ENCODE data around the gene LCOR. TPM values are rescaled to one million over a fixed set of nuclear protein-coding genes. Genes with fewer than 3 reads are reported as not detected.
A peak's percentile ranks its signal among the peaks of the same experiment; 100 is the strongest.

Gene LCOR
- total RNA-seq, 1 donor from 2014 or later: 35.3 TPM

DNA sequence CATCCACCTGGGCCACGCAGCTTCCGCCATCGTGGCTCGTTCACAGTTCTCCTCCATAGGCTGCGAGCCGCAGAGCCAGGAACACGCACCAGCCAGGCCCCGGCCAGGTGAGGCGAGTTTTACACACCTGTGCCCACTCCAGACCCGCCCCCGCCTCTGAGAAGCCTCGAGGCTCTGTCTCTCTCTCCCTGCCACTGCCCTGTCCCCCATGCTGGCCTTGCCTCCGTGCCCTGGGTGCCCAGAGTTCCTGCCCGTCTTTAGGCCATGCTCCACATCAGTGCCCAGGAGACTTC, 211.4 kb downstream of the LCOR start:
- no peaks in the 10 kb centered on the region for H3K4me1 ChIP-seq
- Mint-ChIP-seq H3K27ac (no peak overlapping the region), H3K4me3 (no peak overlapping the region), H3K9me3 (no peaks in the 10 kb centered on the region), H3K4me1 (peaks cover 11% of the 10 kb centered on the region), H3K36me3 (no peaks in the 10 kb centered on the region), H3K27me3 (ENCODE audit: insufficient read depth, low read depth) (peaks cover 4% of the 10 kb centered on the region)
- H3K4me2 ChIP-seq: no peak overlapping the region
- no peaks in the 10 kb centered on the region for H4K20me1 ChIP-seq (ENCODE audit: low read depth)
- no peaks in the 10 kb centered on the region for H3F3A ChIP-seq (ENCODE audit: low read depth)
- TF ChIP-seq EZH2phosphoT487 (IDR thresholded peaks at IDR 0.05) (no peak), EZH2 (IDR thresholded peaks at IDR 0.05) (no peak)
- TF ChIP-seq, protein P1, sequence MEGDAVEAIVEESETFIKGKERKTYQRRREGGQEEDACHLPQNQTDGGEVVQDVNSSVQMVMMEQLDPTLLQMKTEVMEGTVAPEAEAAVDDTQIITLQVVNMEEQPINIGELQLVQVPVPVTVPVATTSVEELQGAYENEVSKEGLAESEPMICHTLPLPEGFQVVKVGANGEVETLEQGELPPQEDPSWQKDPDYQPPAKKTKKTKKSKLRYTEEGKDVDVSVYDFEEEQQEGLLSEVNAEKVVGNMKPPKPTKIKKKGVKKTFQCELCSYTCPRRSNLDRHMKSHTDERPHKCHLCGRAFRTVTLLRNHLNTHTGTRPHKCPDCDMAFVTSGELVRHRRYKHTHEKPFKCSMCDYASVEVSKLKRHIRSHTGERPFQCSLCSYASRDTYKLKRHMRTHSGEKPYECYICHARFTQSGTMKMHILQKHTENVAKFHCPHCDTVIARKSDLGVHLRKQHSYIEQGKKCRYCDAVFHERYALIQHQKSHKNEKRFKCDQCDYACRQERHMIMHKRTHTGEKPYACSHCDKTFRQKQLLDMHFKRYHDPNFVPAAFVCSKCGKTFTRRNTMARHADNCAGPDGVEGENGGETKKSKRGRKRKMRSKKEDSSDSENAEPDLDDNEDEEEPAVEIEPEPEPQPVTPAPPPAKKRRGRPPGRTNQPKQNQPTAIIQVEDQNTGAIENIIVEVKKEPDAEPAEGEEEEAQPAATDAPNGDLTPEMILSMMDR (IDR thresholded peaks at IDR 0.05): no peak
- no peak for DNase-seq (ENCODE audit: low spot score)
- no peak overlapping the region for H2AFZ ChIP-seq (replicated peaks)
- no peak overlapping the region for H3K4me3 ChIP-seq
- H3K27me3 ChIP-seq: no peaks in the 10 kb centered on the region
- H3K79me2 ChIP-seq (ENCODE audit: low read depth): no peaks in the 10 kb centered on the region
- H3K27ac ChIP-seq: no peak overlapping the region
- H3K9ac ChIP-seq: no peak overlapping the region
- no peaks in the 10 kb centered on the region for H3K9me3 ChIP-seq (ENCODE audit: low read depth)
- no peaks in the 10 kb centered on the region for H3K36me3 ChIP-seq

MicroRNA genes within 50 kb of the gene (microRNA counts, 767-probe panel; counts per million panel counts)
- 460 counts per million, percentile 90 among the panel's probes with 10 or more counts for microRNA hsa-miR-607

Small RNAs within 50 kb of the gene (microRNA-seq; reads per million reads assigned to microRNA genes)
- gene MIR607: not detected

Small RNAs within 50 kb of the gene (small RNA-seq; reads per million reads assigned to genes)
- gene HMGN2P35: not detected
- gene MIR607: not detected

Other genes with a start within 250 kb of the LCOR start
- 73.1 and 122 TPM in 2 replicates for gene TM9SF3, start 245.3 kb upstream of the LCOR start, total RNA-seq (ENCODE audit: low replicate concordance)
- gene PIK3AP1, start 111.8 kb upstream of the LCOR start, total RNA-seq (ENCODE audit: low replicate concordance): 1.7 and 3.8 TPM in 2 replicates

Measured in neural progenitor cell (in vitro differentiated cells).